ENCODE results near the gene FAM89B.
A peak's percentile ranks its signal among the peaks of the same experiment; 100 is the strongest.

FAM89B gene

GRCh38 chr11:65612691-65613090 is 40.4 kb downstream of the FAM89B start:
- no peak for DNase-seq

DNA sequence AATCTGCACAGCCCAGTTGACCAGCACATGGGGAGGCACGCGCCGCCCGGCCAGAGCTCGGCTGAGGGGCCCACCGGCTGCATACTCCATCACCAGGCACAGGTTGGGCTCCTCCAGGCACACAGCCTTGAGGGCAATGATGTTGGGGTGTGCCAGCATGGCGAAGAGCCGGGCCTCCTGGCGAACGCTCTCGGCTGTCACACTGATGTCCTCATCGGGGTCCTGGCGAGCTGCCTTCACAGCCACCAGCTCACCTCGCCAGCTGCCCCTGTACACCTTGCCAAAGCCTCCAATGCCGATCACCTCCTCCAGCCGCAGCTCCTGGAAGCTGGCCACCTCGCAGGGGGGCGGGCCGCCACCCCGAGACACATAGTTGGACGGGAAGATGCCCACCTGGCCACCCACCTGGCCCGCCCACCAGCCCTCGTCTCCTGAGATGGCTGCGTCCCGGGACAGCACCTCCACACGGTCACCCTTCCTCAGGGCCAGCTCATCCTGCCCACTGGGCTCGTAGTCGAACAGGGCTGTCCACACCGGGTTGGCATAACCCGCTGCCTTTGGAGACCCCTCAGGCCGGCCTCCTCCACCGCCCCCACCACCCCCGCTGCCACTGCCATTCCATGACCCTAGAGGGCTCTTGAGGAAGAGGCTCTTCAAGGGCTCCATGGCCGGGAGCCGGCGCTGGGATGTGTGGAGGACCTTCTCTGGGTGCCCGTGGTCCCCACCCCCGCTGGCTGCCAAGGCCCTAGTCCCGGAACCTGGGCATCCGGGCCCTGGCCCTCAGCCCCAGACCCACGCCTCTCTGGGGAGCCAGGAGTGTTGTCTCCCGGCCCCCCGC is 41.0 kb downstream of the FAM89B start:
- no peak for DNase-seq

GRCh38 chr11:65615229-65615949 is 43.1 kb downstream of the FAM89B start, which contains the start of gene PCNX3:
PCNX3 (plus strand) TSS chr11:65615776; CDS start chr11:65616312, 536 bp downstream.
- peak; percentile 100 for DNase-seq

DNA sequence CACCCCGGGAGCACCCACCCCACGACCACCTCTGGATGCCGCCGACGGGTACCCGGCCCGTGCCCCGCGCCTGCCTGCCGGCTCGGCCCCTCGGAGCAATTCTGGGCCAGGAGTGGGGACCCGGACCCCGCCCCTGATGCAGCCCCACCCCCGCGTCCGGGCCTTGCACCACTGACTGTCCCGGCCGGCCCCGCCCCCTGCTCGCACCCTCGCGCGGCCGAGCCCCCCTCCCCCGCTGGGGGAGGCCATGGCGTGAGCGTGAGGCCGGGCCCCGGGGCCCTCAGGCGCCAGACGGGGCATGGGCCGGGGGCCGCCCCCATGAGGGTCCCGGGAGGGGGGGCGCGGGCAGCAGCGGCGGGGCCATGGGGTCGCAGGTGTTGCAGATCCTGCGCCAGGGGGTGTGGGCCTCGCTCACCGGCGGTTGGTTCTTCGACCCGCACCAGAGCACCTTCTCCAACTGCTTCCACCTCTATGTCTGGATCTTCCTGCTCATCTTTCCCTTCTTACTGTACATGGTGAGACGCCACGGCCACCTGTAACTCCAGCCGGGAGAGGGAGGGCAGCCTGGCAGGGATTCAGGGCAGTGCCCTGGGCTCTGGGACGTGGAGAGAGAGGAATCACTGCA is 43.7 kb downstream of the FAM89B start:
- no peak for DNase-seq

- no peak for DNase-seq
These were observed 44.2 kb downstream of the FAM89B start for GRCh38 chr11:65616575-65617001.

- no peak for DNase-seq
These were observed 45.0 kb downstream of the FAM89B start for GRCh38 chr11:65617136-65617850.

- no peak for DNase-seq
These were observed 45.8 kb downstream of the FAM89B start for GRCh38 chr11:65617990-65618751.

DNA sequence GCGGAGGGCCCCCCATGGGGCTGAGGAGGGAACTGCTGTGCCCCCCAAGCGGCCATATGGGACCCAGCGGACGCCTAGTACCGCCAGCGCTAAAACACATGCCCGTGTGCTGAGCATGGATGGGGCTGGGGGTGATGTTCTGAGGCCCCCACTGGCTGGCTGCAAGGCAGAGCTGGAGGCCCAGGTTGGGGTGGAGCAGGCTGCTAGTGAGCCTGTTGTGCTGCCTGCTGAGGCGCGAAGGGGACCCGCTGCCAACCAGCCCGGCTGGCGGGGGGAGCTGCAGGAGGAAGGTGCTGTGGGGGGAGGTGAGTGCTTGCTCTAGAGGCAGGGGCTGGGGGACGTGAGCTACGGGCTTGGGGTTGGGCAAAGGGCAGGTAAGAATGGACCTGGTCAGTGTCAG is 46.4 kb downstream of the FAM89B start:
- DNase-seq, result no peak

GRCh38 chr11:65619281-65619928 is 47.1 kb downstream of the FAM89B start:
- no peak for DNase-seq

DNA sequence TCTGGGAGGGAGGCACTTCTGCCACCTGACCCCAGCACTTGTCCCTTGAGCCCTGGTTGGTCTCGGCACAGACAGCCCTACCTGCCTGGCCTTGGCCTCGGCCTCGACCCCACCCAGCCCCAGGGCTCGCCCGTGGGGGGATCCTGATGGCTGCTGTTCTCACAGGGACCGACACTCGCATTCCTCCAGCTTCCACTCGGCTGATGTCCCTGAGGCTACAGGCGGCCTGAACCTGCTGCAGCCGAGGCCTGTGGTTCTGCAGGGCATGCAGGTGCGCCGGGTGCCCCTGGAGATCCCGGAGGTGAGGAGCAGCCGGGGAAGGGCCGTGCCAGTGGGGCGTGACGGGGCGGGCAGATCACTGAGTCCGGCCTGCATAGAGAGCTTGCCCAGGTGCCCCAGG is 48.3 kb downstream of the FAM89B start:
- no peak for DNase-seq

DNA sequence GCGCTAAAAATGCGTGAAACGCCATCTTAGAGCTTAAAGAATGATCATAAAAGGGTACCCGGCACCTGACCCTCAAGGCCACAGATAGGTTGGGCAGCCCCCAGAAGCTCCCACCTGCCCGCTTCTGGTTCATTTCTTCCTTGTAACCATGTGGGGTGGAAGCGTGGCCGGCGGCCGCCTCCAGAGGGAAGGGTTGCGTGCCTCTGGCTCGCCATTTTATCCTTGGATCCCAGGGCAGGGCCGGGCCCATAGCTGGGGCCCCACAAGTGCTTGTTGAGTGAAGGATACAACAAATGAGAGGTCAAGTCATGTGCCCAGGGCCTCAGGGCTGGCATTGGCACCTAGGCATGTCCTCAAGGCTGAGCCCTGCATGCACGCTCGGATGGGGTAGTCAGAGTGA is 49.1 kb downstream of the FAM89B start:
- DNase-seq, result no peak

- no peak for DNase-seq
These were observed 49.7 kb downstream of the FAM89B start for GRCh38 chr11:65622011-65622410.

- DNase-seq, result no peak
These were observed 50.8 kb downstream of the FAM89B start for GRCh38 chr11:65623177-65623576.

Measured in fibroblast of skin of scalp (primary cell).